Measurements from ENCODE around the gene PAK4.

DNA sequence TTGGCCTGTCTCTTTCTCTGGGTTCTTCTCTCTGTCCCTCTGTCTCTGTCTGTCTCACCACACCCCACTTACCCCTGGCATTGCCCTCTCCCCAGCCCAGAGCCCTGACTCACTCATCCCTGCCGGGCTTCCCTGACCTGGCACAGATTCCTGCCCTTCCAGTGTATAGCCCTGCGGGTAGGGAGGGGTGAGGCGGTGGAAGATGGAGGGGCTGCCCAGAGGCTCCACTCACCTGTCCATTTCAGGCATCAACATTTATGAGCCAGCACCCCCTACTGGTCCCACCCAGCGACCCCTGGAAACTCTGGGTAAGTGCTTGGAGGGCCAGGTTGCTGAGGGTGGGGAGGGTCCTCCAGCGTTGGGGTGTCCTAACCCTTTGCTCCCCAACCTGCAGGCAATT is 72.2 kb downstream of the PAK4 start:
- TF ChIP-seq, protein P1, sequence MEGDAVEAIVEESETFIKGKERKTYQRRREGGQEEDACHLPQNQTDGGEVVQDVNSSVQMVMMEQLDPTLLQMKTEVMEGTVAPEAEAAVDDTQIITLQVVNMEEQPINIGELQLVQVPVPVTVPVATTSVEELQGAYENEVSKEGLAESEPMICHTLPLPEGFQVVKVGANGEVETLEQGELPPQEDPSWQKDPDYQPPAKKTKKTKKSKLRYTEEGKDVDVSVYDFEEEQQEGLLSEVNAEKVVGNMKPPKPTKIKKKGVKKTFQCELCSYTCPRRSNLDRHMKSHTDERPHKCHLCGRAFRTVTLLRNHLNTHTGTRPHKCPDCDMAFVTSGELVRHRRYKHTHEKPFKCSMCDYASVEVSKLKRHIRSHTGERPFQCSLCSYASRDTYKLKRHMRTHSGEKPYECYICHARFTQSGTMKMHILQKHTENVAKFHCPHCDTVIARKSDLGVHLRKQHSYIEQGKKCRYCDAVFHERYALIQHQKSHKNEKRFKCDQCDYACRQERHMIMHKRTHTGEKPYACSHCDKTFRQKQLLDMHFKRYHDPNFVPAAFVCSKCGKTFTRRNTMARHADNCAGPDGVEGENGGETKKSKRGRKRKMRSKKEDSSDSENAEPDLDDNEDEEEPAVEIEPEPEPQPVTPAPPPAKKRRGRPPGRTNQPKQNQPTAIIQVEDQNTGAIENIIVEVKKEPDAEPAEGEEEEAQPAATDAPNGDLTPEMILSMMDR (IDR thresholded peaks at IDR 0.05): no peak
- TF ChIP-seq EP300 (IDR thresholded peaks at IDR 0.05) (no peak), POLR2A (IDR thresholded peaks at IDR 0.05) (no peak), POLR2AphosphoS5 (IDR thresholded peaks at IDR 0.05) (no peak)

Measured in gastroesophageal sphincter (tissue), 3 donors.